Ectodermal cell (in vitro differentiated cells): ENCODE results near the gene MCF2L.

Experiments used
- H3K27ac ChIP-seq: 2 replicates; pipeline ENCODE4 v1.7.0; 2013; ENCODE audit warnings: mild to moderate bottlenecking, low read depth, low read length; ENCODE audit not compliant: insufficient read depth, poor library complexity, severe bottlenecking
- H3K27me3 ChIP-seq: 2 replicates; pipeline ENCODE4 v1.7.0; 2013; ENCODE audit warnings: mild to moderate bottlenecking, low read length; ENCODE audit not compliant: insufficient read depth, control insufficient read depth, poor library complexity, severe bottlenecking
- H3K36me3 ChIP-seq: one replicate; pipeline ENCODE4 v1.7.0; 2013; ENCODE audit warnings: low read length; ENCODE audit not compliant: control insufficient read depth, insufficient read depth
- H3K4me1 ChIP-seq: one replicate; pipeline ENCODE4 v1.7.0; 2013; ENCODE audit warnings: low read length; ENCODE audit not compliant: control insufficient read depth, insufficient read depth
- H3K4me3 ChIP-seq: 2 replicates; pipeline ENCODE4 v1.7.0; 2013; ENCODE audit warnings: low read depth, low read length, control low read depth; ENCODE audit not compliant: insufficient read depth
- H3K9me3 ChIP-seq: 2 replicates; pipeline ENCODE4 v1.7.0; 2013; ENCODE audit warnings: mild to moderate bottlenecking, low read length, moderate library complexity; ENCODE audit not compliant: control insufficient read depth
- WGBS, 2 experiments: methylation state at CpG; one replicate each; pipeline ENCODE4 v1.1.7; 2013; ENCODE audit warnings: missing lambda C conversion rate in 2 of 2; 5-methylcytosine and 5-hydroxymethylcytosine counted together

Gene MCF2L

DNA sequence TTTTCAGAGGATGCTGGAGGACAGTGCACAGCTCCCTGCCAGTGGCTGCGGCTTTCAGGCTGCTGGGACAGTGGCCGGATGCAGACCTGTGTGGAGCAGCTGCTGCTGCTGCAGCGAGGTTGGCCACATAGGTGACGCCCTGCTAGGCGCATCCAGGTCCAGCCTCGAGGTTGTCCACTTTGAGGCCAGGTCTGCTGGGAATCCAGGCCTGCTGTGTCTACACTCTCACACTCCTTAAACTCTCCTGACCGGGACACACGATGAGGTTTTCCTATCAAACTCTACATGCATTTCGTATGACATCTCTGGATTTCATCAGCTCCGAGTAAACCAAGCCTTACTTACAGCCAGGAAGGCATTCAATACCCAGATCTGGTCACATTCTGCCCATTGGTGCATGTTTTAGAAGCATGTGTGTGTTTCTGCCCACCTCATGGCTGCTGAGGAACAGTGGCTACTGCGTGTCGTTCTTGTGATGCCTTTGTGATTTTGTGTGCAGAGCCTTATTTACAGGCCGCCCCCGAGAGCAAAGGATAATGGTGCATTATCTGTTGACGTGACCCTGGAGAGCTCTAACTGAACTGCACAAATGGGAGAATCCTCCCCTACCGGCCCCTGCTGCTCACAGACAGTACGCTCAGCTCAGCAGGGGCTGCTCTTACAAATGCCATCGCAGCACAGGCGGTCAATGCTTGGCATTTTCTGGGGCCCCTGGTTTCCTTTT is 12.3 kb upstream of the MCF2L start:
- peaks cover 39% of the 10 kb centered on the region for H3K4me1 ChIP-seq
- H3K27ac ChIP-seq = peak overlapping the region; percentile 62
- peaks cover 8% of the 10 kb centered on the region for H3K27me3 ChIP-seq
- no peaks in the 10 kb centered on the region for H3K9me3 ChIP-seq
- no peak overlapping the region for H3K4me3 ChIP-seq
- 44 to 45% methylated on average over 19 of the region's 19 CpGs for WGBS, 2 experiments
- H3K36me3 ChIP-seq = no peaks in the 10 kb centered on the region

DNA sequence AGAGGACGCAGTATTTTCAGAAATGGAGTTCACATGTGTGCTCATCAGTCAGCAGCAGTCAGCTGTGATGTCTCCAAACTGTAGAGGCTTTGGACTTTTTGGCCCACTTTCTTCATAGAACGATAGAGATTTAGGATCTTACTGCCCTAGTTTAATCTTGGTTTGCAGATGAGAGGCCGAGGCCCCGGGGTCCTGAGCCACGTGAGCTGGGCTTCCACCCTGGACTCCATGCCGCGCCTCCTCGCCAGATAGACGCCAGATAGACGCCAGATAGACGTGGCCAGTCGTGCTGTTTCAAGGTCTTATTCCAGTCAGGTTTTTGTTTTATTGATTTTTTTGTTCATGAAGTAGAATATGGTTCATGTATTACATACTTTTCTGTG is 11.7 kb upstream of the MCF2L start:
- Histone ChIP-seq H3K9me3 (no peaks in the 10 kb centered on the region), H3K27ac (peak overlapping the region; percentile 62), H3K4me3 (no peak overlapping the region), H3K4me1 (peaks cover 33% of the 10 kb centered on the region), H3K27me3 (peaks cover 8% of the 10 kb centered on the region), H3K36me3 (no peaks in the 10 kb centered on the region)
- 70 to 74% methylated on average over 12 of the region's 12 CpGs for WGBS, 2 experiments

DNA sequence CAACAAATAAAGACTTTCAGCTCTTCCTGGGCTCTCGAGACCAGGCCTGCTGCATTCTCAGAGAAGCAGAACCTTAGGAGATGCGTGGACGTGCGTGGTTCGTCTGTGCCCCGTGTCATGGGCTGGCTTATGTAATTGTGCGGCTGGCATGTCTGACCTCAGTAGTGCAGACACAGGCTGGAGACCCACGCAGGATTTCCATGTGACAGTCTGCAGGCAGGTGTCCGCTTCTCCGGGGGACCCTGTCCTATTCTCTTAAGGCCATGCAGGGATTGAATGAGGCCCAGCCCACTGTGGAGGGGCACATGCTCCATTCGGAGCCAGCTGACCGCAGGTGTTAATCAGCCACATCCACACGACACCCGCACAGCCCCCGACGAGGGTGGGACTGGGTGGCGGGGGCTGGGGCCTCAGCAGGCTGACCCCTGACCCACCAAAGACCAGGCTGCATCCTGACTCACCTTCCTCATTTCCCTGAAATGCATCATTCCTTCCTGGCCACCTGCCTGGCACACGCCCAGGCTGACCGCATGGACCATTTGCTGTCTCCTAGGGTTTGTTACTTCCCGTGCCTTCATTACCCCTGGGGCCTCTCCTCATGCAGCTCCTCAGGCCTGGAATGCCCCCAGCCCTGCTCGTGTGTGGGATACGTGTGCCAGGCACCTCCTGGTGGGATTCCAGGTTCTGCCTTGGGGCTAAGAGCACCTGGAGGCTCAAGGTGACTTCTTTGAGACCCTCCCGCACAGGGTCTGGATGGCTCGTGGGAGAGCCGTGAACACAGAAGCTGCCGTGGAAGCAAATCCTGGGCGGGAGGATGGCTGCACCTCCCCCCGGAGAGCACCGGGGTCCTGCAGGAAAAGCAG is 10.7 kb upstream of the MCF2L start:
- no peaks in the 10 kb centered on the region for H3K9me3 ChIP-seq
- no peak overlapping the region for H3K4me3 ChIP-seq
- H3K27ac ChIP-seq = no peak overlapping the region
- H3K36me3 ChIP-seq = no peaks in the 10 kb centered on the region
- H3K4me1 ChIP-seq = peaks cover 27% of the 10 kb centered on the region
- H3K27me3 ChIP-seq = peaks cover 8% of the 10 kb centered on the region
- 92 to 94% methylated on average over 29 of the region's 29 CpGs for WGBS, 2 experiments

DNA sequence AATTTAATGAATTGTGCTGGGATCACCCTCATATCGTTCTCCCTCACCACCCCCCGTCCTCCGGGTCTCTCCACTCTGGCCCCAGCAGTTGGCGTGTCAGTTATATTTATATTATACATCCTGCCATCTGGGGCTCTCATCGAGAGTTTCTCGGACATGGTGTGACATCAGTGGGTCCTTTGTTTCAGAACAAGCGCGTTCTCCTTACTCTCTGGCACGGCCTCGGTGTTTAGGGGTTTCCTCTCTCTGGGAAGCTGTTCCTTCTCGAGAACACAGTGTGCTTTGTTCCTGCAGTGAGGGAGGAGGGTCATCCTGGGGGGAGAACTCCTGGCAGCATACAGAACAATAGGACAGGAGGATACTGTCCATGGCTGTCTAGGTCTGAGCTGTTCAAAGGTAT is 9.8 kb upstream of the MCF2L start:
- no peaks in the 10 kb centered on the region for H3K9me3 ChIP-seq
- peaks cover 20% of the 10 kb centered on the region for H3K4me1 ChIP-seq
- peak overlapping the region; percentile 60 for H3K27ac ChIP-seq
- H3K36me3 ChIP-seq = no peaks in the 10 kb centered on the region
- 89 to 90% methylated on average over 11 of the region's 11 CpGs for WGBS, 2 experiments
- peaks cover 8% of the 10 kb centered on the region for H3K27me3 ChIP-seq
- H3K4me3 ChIP-seq = no peak overlapping the region

DNA sequence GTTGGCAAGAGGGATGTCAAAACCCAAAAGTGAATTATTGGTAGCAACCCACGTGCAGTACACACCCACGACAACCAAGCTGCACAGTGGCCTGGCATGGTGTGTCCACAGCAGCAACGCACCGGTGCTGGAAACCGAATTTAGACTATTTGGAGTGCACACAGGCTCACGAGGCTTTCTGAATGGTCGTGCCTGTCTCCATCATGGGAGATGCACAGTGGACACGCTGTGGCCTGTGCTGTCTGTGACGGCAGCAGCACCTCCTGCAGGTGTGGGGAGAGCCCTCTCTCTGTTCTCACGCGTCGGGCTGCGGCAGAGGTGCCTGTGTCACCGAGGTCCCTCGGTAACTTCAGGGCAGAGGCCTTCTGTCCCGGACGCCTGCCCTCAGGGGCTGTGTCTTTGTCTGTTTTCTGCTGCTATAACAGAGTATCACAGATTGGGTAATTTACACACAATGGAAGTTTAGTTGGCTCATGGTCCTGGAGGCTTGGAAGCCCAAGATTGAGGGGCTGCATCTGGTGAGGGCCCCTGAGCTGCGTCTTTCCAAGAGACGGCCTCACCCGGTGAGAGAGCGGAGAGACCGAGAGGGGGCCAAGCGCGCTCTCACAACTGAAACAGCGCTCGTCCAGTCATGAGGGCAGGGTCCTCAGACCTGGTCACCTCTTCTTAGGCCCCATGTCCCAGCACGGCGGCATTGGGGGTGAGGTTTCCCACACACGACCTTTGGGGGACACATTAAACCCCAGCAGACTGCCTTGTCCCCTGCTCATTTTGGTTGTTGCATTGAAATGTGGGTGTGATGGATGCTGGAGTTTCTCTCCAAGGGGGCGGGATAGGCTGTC is 9.1 kb upstream of the MCF2L start:
- WGBS, 2 experiments = 93 to 94% methylated on average over 30 of the region's 30 CpGs
- peaks cover 20% of the 10 kb centered on the region for H3K4me1 ChIP-seq
- peaks cover 7% of the 10 kb centered on the region for H3K27me3 ChIP-seq
- no peaks in the 10 kb centered on the region for H3K36me3 ChIP-seq
- no peak overlapping the region for H3K4me3 ChIP-seq
- no peaks in the 10 kb centered on the region for H3K9me3 ChIP-seq
- peak overlapping the region; percentile 60 for H3K27ac ChIP-seq

DNA sequence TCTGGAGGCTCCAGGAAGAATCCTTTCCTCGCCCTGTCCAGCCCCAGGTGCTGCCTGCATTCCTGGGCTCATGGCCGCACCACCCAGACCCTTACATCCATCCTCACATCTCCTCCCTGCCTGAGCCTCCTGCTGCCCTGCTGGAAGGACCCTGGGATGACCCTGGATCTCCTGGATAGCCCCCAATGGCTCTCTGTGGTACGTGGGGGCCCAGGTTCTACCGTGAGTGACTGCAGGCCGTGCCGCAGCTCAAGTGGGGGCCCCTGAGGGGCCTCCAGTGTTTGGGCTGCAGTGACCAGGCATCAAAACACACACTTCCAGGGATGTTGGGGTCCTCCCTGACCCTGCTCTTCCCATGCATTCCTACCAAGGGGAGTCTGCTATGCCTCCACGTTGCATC is 8.3 kb upstream of the MCF2L start:
- Histone ChIP-seq H3K36me3 (no peaks in the 10 kb centered on the region), H3K4me1 (peaks cover 15% of the 10 kb centered on the region), H3K27ac (no peak overlapping the region), H3K4me3 (no peak overlapping the region), H3K27me3 (peaks cover 4% of the 10 kb centered on the region), H3K9me3 (no peaks in the 10 kb centered on the region)
- WGBS, 2 experiments = 93 to 95% methylated on average over 7 of the region's 7 CpGs

DNA sequence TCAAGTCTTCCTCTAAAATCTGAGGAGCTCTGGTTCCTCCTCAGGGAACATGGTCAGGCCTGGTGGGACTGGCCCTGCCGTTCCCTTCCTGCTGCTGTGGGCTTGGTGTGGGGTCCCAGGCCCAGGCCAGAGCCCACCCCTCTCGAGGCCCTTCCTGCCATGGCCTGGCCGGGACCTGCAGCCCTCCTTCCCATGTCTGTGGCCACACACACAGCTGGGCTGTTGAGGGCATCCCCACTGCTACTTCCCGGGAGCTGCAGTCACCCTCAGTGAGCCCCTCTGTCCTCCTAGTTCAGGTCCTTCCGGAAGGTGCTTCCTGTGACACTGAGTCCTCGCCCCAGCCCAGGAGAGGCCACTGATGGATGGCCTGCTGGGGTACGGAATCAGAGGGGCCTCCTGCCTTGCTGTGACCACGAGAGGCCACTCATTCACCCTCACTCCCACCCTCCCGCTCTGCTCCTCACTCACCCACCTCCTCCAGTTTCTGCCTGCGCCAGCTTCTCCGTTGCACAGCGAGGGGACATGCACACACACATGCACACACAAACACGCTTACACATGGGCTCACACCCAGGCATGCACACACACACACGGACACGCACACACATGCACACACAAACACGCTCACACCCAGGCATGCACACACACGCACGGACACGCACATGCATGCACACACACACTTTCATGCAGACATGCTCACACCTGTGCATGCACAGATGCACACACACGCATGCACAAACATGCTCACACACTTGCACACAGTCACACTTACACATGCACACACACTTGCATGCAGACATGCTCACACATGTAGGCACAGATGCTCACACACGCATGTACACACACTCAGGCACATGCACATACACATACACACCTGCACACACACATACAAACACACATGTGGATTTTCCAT is 7.3 kb upstream of the MCF2L start:
- WGBS, 2 experiments = 90 to 91% methylated on average over 21 of the region's 21 CpGs
- H3K9me3 ChIP-seq = no peaks in the 10 kb centered on the region
- H3K4me1 ChIP-seq = peaks cover 8% of the 10 kb centered on the region
- no peak overlapping the region for H3K27ac ChIP-seq
- H3K4me3 ChIP-seq = no peak overlapping the region
- no peaks in the 10 kb centered on the region for H3K36me3 ChIP-seq
- H3K27me3 ChIP-seq = peaks cover 4% of the 10 kb centered on the region

DNA sequence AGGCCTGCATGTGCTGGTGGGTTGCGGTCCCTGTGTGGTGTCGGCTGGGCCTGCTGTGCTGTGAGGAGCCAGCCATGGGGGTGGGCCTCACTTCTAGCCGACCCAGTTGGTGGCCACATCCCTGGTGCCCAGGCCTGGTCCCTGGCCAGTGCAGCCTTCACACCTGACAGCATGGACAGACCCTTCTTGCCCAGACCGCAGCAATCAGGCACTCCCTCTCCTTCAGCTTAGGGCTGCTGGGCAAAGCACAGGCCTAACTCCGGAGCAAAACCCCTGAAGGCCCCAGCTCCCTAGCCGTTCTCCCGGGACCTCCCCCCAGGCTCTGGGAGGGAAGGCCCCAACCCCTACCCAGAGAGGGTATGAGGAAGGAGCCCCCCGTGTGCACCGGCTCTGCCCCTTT is 6.6 kb upstream of the MCF2L start:
- Histone ChIP-seq H3K27ac (no peak overlapping the region), H3K9me3 (no peaks in the 10 kb centered on the region), H3K4me3 (no peak overlapping the region), H3K36me3 (no peaks in the 10 kb centered on the region), H3K27me3 (peaks cover 4% of the 10 kb centered on the region), H3K4me1 (peaks cover under 1% of the 10 kb centered on the region)
- 82% methylated on average over 9 of the region's 9 CpGs for WGBS, 2 experiments

DNA sequence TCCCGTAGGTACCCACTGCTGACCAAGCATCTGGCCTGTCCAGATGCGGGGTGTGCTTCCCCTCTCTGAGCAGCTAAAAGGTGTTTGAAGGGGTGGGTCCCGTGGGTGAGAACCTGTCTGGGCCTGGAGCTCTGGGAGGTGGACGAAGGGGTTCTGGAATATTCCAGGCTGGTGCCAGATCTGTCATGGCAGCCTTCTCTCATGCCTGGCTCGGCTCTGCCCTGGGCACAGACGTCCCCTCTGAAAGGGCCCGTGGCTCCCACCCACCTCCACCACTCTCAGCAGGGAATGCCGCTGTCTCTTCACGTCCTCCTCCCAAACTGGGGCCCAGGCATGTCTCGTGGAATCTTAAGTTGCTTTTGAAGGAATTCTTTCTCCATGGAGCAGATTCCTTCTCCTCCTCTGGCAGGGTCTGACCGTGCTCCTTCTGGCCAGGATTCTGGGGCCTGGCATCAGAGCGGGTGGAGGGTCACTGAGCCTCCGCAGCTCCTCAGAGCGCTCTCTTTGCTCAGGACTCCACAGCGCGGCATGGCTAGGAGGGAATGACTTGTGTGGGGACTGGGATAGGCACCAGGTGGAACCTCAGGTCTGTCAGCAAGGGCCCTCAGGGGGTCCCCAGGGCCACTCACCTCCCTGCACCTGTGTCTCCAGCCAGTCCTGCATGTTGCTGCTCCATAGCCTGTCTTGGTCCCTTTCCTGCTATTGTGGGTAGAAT is 5.9 kb upstream of the MCF2L start:
- Histone ChIP-seq H3K9me3 (no peaks in the 10 kb centered on the region), H3K27ac (no peak overlapping the region), H3K4me1 (no peaks in the 10 kb centered on the region), H3K4me3 (no peak overlapping the region), H3K27me3 (peaks cover 11% of the 10 kb centered on the region), H3K36me3 (no peaks in the 10 kb centered on the region)
- 86 to 87% methylated on average over 16 of the region's 16 CpGs for WGBS, 2 experiments
